ENCODE measurements around the gene URI1. TPM values are rescaled to one million over a fixed set of nuclear protein-coding genes. Genes with fewer than 3 reads are reported as not detected.

The URI1 gene
- total and polyA plus RNA-seq, 2 of the 8 experiments (the other 6 are each of a cell fraction or from before 2014, with no cell fraction given), result 27.7 to 64.3 TPM

- Histone ChIP-seq H3K9me3 (ENCODE audit: insufficient read depth in 2 of 2, low read depth in 1 of 2, low read length in 1 of 2) (no peaks in the 10 kb centered on the region), H3K4me2 (ENCODE audit: insufficient read depth in 1 of 2, low read depth in 2 of 2, low read length in 2 of 2) (no peak overlapping the region), H3K9ac (replicated peaks in 1 of 4; ENCODE audit: extremely low read depth in 1 of 4, low read depth in 3 of 4, low read length in 3 of 4) (no peak overlapping the region), H2BK5ac (ENCODE audit: low read depth, low read length) (no peak overlapping the region), H3K27ac (ENCODE audit: low read depth, low read length) (no peak overlapping the region), H2BK15ac (ENCODE audit: low read length) (no peak overlapping the region), H2BK20ac (ENCODE audit: low read length) (no peak overlapping the region), H2BK12ac (ENCODE audit: low read depth, low read length) (no peak overlapping the region), H3K23me2 (ENCODE audit: low read depth, low read length) (no peaks in the 10 kb centered on the region), H3K36me3 (ENCODE audit: control insufficient read depth in 2 of 4, insufficient read depth in 4 of 4, low read length in 3 of 4) (no peaks in the 10 kb centered on the region), H3K56ac (replicated peaks; ENCODE audit: insufficient read length, low read depth, low read length) (no peak overlapping the region), H3K14ac (ENCODE audit: insufficient read length) (no peak overlapping the region), H3K23ac (ENCODE audit: insufficient read length) (no peak overlapping the region), H4K8ac (ENCODE audit: extremely low read depth, insufficient read depth, low read length) (no peak overlapping the region), H2AK5ac (ENCODE audit: low read depth, low read length) (no peak overlapping the region), H4K5ac (ENCODE audit: insufficient read length, low read depth, low read length) (no peak overlapping the region), H3K79me1 (ENCODE audit: low read depth, low read length) (no peaks in the 10 kb centered on the region), H3K27me3 (replicated peaks in 1 of 4; ENCODE audit: control insufficient read depth in 3 of 4, extremely low read depth in 1 of 4, insufficient read depth in 3 of 4, low read length in 3 of 4) (no peaks in the 10 kb centered on the region; a peak in 1 of 7 replicates), H2BK120ac (replicated peaks; ENCODE audit: low read depth, low read length) (no peak overlapping the region), H2AFZ (ENCODE audit: low read length) (no peak overlapping the region), H4K91ac (replicated peaks; ENCODE audit: insufficient read length, low read length) (no peak overlapping the region), H3K4me1 (replicated peaks in 1 of 4; ENCODE audit: control insufficient read depth in 3 of 4, insufficient read depth in 4 of 4, low read length in 3 of 4) (peaks cover 0 to 5% (median 4%) of the 10 kb centered on the region in 4 experiments; a peak in 6 of 7 replicates), H4K20me1 (replicated peaks in 1 of 2; ENCODE audit: control insufficient read depth in 1 of 2, insufficient read depth in 2 of 2, low read length in 2 of 2) (no peaks in the 10 kb centered on the region), H3K18ac (ENCODE audit: extremely low read depth, low read length) (no peak overlapping the region), H3K4me3 (ENCODE audit: extremely low read depth in 1 of 4, insufficient read depth in 2 of 4, low read depth in 3 of 4, low read length in 4 of 4) (no peak overlapping the region), H3K4ac (replicated peaks; ENCODE audit: insufficient read length, low read depth, low read length) (no peak overlapping the region), H3K79me2 (ENCODE audit: control insufficient read depth in 1 of 2, insufficient read depth in 2 of 2, low read length in 2 of 2) (no peaks in the 10 kb centered on the region)
- DNase-seq (ENCODE audit: low read depth in 1 of 2, low spot score in 2 of 2) (no peak), FAIRE-seq (no peak)
- ChIA-PET POLR2A (ENCODE audit: partially characterized antibody) (interaction anchor here (0.6 to 1.2 kb wide), 2 partner anchors 19 to 762 kb away, joined by 3 read pairs; partner anchors contain the start of gene URI1), CTCF (ENCODE audit: partially characterized antibody) (interaction anchor here (0.7 to 2.8 kb wide), 3 partner anchors 43 to 744 kb away, joined by 3 to 8 read pairs (median 3); no protein-coding TSS in a partner anchor)
- TF ChIP-seq RAD21 (IDR thresholded peaks at IDR 0.05 in 1 of 2, conservative IDR thresholded peaks at IDR 0.05 in 1 of 2; ENCODE audit: low read depth in 2 of 2, low read length in 2 of 2) (peak; percentile 20 to 39; a peak in 3 of 4 replicates), EZH2 (IDR thresholded peaks at IDR 0.05; ENCODE audit: low read depth, low read length, severe bottlenecking) (no peak)
- 69% methylated on average over 4 of the region's 4 CpGs; no CpG with 5 or more reads in 1 of the 2 experiments for WGBS, 2 experiments (ENCODE audit: extremely low coverage in 1 of 2, insufficient coverage in 1 of 2, insufficient read length in 1 of 2, insufficient replicate concordance in 2 of 2, low coverage in 1 of 2, low lambda C conversion rate in 2 of 2, missing lambda C conversion rate in 1 of 2)
Measured at GRCh38 chr19:29923653-29924052, 18.4 kb upstream of the URI1 start.

Data from H1 (cell line).